H4 (cell line): ENCODE results near the gene IRGQ. TPM values are rescaled to one million over a fixed set of nuclear protein-coding genes. Genes with fewer than 3 reads are reported as not detected.
"Not testable (repeated sequence)": the region's sequence is repeated elsewhere in the genome, so short reads cannot be mapped to it uniquely, and the experiment has no call there.

Experiments used
- DNase-seq: peaks from one replicate; pipeline ENCODE4 v3.0.0-alpha.2; 2015; ENCODE audit warnings: low spot score
- total RNA-seq: library from RNA; depleted of rRNA; stranded (reverse); fragments of >200 nt; shearing (Covaris generic); gene quantifications from 2 replicates; pipeline ENCODE4 v1.2.3, GENCODE V29; 2014; rRNA removed

IRGQ gene, protein sequence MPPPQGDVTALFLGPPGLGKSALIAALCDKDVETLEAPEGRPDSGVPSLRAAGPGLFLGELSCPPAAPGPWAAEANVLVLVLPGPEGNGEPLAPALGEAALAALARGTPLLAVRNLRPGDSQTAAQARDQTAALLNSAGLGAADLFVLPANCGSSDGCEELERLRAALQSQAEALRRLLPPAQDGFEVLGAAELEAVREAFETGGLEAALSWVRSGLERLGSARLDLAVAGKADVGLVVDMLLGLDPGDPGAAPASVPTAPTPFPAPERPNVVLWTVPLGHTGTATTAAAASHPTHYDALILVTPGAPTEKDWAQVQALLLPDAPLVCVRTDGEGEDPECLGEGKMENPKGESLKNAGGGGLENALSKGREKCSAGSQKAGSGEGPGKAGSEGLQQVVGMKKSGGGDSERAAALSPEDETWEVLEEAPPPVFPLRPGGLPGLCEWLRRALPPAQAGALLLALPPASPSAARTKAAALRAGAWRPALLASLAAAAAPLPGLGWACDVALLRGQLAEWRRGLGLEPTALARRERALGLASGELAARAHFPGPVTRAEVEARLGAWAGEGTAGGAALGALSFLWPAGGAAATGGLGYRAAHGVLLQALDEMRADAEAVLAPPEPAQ
- 20.6 and 22.4 TPM in 2 replicates for total RNA-seq

DNA sequence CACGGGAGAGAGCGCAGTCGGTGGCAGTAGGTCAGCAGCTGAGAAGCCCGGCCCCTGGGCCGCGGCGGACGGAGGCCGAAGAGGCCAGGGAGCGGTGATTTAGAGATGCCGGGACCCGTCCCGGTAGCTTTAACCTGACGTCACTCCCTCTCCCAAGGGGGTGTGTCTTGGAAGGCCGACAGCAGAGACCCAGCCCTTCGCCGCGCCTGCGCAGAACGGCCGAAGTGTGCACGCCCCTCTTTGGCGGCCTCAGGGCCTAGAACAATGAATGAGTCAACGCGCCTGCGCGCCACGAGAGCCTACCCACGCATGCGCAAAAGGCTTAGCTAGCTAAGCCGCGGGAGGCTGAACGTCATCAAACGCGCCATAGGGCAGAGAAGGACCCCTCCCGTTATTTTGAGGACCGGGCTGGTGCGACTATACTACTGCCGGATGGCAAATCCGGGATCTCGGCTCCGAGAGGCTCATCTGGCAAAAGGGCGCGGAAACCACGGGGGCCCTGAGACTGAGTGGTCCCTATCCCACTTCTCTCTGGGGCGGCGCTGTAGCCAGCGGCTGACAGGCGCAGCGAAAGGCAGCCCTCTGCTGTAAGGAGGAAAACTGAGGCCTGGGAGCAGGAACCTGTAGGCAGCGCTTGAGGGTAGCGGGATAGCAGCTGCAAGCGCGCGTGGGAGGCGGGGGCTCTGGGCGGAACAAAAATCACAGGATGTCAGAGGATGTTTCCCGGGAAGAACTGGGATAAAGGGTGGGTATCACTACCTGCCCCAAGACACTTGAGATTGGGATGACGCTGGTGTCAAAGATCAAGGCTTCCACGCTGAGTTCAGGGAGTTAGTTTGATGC is at the start of gene IRGQ, which contains the start of gene ZNF576:
IRGQ (minus strand) TSS at position 136 of the 843 bp plus-strand sequence. CDS start 796 bp downstream, outside the sequence.
ZNF576 (plus strand) TSS at position 597 of the 843 bp plus-strand sequence. CDS start 514 bp downstream, outside the sequence.
- DNase-seq = peak; percentile 100

- DNase-seq = no peak
Observed at GRCh38 chr19:43644181-43644580, 48.2 kb upstream of the IRGQ start.

DNA sequence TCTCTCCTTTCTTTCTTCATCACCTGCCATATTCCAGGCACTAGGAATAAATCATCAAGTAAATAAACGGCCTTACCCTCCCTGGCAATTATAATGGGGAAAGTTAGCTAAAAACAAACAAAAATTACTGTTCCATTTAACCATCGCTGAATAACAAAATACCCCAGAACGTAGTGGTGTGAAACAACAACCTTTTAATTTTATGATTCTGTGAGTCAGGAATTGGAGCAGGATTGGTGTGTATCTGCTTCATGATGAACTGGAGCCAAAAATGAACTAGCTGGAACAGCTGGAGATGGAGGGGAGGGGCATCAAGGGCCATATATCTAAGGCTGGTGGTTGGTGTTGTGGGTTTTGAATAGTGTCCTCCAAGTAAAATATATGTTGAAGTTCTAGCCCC is 47.4 kb upstream of the IRGQ start:
- no peak for DNase-seq

DNA sequence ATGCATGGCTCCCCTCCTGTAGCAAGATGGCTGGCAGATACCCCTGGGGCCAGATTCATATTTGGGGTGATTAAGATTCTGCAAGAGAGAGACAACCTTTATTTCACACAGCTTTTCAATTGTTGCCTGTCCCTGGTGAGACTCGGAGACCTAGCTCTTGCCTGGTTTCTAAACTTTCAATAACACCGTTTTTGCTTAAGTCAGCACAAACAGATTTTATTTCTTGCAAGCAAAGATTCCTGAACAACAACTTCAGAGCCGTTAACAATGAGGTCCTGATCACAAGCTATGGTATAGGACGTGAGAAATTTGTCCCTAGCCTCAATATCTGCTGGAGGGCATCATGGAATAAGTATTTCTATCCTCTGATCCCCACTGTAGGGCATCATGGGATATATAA is 46.6 kb upstream of the IRGQ start:
- DNase-seq = no peak

- no peak for DNase-seq
Observed at GRCh38 chr19:43641333-43641732, 45.4 kb upstream of the IRGQ start.

- no peak for DNase-seq
Observed at GRCh38 chr19:43640424-43640757, 44.5 kb upstream of the IRGQ start.

GRCh38 chr19:43639519-43640423 is 43.8 kb upstream of the IRGQ start, which contains the start of gene CADM4:
CADM4 (minus strand) TSS chr19:43639850; CDS start chr19:43639790, 60 bp downstream.
- DNase-seq = no peak

GRCh38 chr19:43638995-43639518 is 43.1 kb upstream of the IRGQ start:
- no peak for DNase-seq

DNA sequence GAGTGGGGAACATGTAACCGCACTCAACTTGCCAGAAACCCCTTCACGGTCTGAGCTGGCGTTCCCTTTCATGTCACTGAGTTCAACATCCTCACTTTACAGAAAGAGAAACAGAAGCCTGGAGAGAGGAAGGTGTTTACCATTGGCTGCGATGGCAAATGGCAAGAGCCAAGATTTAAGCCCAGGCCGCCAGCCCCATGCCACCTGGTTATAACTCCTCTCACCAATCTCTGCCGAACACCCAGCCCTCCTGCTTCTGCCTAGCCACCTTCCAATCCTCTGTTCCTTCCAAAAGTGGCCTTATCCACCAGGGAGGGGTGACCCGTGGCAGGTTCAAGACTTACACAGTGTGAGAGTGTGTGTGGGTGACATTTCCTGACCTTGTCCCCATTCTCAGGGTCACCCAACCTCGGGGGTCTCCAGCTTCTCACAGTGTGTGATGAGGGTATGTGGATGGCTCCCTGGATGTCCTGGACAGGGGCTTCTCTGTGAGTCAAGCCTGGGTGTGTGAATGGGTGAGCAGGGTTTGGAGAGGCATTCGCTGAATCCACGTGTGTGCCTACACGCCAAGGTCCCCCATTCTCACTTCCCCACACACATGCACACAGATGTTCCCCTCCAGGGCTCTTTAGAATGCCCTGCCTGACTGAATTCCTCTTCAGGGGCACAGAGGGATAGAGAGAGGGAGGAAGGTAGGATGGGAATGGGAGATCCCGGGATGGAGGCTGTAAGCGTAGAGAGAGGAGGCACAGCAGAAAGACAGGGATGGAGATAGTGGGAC is 42.5 kb upstream of the IRGQ start:
- no peak for DNase-seq

GRCh38 chr19:43636121-43636683 is 40.3 kb upstream of the IRGQ start:
- DNase-seq = no peak

DNA sequence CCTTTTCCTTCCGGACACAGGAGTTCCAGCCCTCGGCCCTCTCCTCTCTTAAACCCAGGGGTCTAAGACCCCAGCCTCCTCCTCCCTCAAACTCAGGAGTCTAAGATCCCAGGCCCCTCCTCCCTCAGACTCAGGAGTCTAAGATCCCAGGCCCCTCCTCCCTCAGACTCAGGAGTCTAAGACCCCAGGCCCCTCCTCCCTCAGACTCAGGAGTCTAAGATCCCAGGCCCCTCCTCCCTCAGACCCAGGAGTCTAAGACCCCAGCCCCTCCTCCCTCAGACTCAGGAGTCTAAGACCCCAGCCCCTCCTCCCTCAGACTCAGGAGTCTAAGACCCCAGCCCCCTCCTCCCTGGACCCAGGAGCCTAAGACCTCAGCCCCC is 39.6 kb upstream of the IRGQ start:
- DNase-seq = not testable (repeated sequence)

DNA sequence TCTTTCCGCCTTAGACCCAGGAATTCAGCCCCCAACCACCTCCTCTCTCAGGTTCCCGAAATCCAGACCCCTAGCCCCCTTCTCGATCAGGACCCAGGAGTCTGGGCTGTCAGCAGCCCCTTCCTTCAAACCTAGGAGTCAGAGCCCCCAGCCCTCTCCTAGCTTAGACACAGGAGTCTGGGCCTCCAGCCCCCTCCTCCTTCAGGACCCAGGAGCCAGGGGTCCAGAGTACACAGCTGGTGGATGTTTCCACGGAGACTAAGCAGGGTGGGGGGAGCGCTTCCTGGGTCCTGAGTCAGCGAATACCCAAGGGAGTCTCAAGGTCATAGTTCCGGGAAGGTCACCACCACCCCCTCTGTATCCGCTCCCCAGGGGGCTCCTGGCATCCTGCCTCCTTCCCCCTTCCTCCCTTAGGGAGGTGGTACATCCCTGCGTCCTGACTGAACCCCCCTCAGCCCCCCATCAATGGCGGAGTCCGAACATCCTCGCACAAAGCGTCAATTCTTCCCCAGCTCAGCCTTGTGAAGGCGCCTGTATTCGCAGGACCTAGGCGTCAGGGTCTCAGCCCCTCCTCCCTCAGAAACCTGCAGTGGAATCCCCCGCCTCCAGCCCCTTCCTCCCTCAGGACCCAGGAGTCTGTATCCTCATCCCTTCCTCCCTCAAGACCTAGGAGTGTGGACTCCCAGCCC is 39.1 kb upstream of the IRGQ start:
- DNase-seq = no peak

DNA sequence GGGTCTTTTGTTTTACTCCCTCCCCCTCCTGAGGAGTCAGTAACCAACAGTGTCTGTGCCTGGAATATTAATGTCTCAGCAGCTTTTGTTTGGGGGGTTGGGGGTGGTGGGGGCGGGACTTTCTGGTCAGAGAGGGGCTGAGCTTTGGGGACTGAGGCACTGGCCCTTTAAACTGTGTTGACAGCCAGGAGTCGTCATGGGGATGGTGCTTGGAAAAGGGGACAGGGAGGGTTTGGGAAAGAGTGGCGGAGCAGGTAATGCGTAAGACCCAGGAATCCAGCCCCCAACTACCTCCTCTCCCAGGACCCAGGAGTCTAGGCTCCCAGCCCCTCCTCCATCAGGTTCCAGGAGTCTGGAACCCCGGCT is 38.6 kb upstream of the IRGQ start:
- no peak for DNase-seq

- DNase-seq = no peak
Observed at GRCh38 chr19:43634068-43634467, 38.1 kb upstream of the IRGQ start.

DNA sequence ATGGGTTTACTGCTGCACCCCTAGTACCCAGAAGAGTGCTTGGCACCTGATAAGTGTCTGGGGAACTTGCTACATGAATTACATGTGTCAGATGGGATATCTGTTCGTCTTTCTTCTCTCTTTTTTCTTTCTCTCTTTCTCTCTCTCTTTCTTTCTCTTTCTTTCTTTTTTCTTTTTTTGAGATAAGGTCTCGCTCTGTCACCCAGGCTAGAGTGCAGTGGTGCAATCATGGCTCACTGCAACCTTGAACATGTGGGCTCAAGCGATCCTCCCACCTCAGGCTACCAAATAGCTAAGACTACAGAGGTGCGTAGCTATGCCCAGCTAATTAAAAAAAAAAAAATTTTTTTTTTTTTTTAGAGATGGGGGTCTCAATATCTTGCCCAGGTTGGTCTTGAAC is 37.6 kb upstream of the IRGQ start:
- DNase-seq = no peak

DNA sequence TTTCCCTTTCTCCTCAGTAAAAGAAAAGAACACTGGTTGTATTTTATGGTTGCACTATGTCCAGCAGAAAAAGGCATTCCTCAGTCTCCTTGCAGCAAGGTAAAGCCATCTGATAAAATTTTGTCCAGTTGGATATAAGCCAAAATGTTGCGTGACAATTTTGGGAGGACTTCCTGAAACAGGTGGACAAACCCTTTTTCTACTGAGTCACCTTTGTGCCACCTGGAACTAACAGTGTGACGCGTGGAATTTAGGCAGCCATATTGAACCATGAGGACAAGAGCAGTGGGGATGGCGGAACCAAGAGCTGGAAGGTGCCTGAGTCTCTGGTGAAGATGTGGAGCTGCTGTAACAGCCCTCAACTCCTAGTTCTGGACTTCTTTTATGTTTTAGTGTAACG is 35.6 kb upstream of the IRGQ start:
- DNase-seq = no peak

DNA sequence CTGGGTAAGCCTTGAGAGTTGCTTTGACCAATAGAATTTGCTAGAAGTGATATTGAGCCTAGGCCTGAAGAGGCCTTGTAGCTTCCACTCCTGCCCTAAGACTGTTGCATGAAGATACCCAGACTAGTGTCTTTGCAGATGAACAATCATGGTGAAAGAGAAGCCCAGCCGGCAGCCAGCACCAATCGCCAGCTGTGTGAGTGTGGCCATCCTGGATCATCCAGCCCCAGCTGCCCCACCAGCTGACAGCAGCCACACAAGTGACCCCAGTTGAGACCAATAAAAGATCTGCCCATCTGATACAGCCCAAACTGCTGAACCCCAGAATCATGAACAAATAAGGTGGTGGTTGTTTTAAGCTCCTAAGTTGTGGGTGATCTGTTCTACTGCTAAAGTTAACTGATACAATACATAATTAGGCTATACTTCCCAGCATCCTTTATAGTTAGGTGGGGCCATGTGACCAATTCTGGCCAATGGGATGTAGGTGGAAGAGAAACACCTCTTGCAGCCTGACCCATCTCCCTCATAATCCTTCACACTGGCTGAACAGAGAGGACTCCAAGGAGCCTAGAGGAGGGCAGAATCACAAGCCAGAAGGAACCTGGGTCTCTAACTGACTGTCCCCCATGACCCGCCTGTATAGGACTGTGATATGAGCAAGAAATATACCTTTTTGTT is 32.9 kb upstream of the IRGQ start:
- DNase-seq = no peak

GRCh38 chr19:43626838-43627237 is 30.9 kb upstream of the IRGQ start:
- no peak for DNase-seq
